Peyer's patch (tissue), 4 donors: ENCODE results near the gene TBPL2.

ENCODE experiments used
- POLR2A ChIP-seq, 2 donors: fragments of 450-650 bp; IDR thresholded peaks; one replicate each; pipeline ENCODE4 v1.5.1; 2017; ENCODE audit warnings: antibody characterized with exemption in 2 of 2, mild to moderate bottlenecking in 2 of 2, moderate library complexity in 2 of 2
- TF ChIP-seq, protein P1 (sequence below), 6 experiments: fragments of 450-650 bp in 4 of 6; fragments of 200-600 bp in 2 of 6; sonication (generic) in 1 of 6; IDR thresholded peaks; one replicate each; pipeline ENCODE4 v1.5.1; 2017 to 2019; ENCODE audit warnings: antibody characterized with exemption in 6 of 6, mild to moderate bottlenecking in 3 of 6, moderate library complexity in 1 of 6

- TF ChIP-seq, protein P1, sequence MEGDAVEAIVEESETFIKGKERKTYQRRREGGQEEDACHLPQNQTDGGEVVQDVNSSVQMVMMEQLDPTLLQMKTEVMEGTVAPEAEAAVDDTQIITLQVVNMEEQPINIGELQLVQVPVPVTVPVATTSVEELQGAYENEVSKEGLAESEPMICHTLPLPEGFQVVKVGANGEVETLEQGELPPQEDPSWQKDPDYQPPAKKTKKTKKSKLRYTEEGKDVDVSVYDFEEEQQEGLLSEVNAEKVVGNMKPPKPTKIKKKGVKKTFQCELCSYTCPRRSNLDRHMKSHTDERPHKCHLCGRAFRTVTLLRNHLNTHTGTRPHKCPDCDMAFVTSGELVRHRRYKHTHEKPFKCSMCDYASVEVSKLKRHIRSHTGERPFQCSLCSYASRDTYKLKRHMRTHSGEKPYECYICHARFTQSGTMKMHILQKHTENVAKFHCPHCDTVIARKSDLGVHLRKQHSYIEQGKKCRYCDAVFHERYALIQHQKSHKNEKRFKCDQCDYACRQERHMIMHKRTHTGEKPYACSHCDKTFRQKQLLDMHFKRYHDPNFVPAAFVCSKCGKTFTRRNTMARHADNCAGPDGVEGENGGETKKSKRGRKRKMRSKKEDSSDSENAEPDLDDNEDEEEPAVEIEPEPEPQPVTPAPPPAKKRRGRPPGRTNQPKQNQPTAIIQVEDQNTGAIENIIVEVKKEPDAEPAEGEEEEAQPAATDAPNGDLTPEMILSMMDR (IDR thresholded peaks at IDR 0.05) = no peak
- TF ChIP-seq POLR2A (IDR thresholded peaks at IDR 0.05) = no peak
Observed at GRCh38 chr14:55427439-55427838, 13.0 kb downstream of the TBPL2 start.
